HS-27A (cell line): ENCODE data around the gene ESPL1.
"Not testable (repeated sequence)": the region's sequence is repeated elsewhere in the genome, so short reads cannot be mapped to it uniquely, and the experiment has no call there.

Experiments
- DNase-seq: peaks from one replicate; pipeline ENCODE4 v3.0.0-alpha.2; 2012; ENCODE audit warnings: low read depth, missing footprints

Gene ESPL1

GRCh38 chr12:53299454-53300180, 31.5 kb downstream of the ESPL1 start, which contains the start of gene MYG1:
Gene MYG1, plus strand, starts transcription at chr12:53299695. Its CDS starts 43 bp downstream, at chr12:53299738.
- peak; percentile 60 for DNase-seq

- no peak for DNase-seq
These were observed 32.1 kb downstream of the ESPL1 start for GRCh38 chr12:53300187-53300586.

GRCh38 chr12:53302903-53303302, 34.8 kb downstream of the ESPL1 start:
- no peak for DNase-seq

- no peak for DNase-seq
These were observed 38.7 kb downstream of the ESPL1 start for GRCh38 chr12:53306826-53307225.

GRCh38 chr12:53308276-53308675, 40.2 kb downstream of the ESPL1 start:
- DNase-seq, result no peak

- no peak for DNase-seq
These were observed 45.9 kb downstream of the ESPL1 start for GRCh38 chr12:53313996-53314395.

GRCh38 chr12:53320352-53321195, 52.5 kb downstream of the ESPL1 start:
- DNase-seq, result no peak

GRCh38 chr12:53324113-53324778, 56.1 kb downstream of the ESPL1 start:
- no peak for DNase-seq

GRCh38 chr12:53324779-53325510, 56.8 kb downstream of the ESPL1 start:
- DNase-seq, result peak; percentile 81

- no peak for DNase-seq
These were observed 57.5 kb downstream of the ESPL1 start for GRCh38 chr12:53325511-53326061.

GRCh38 chr12:53326460-53327185, 58.5 kb downstream of the ESPL1 start:
- DNase-seq, result no peak

- no peak for DNase-seq
These were observed 59.4 kb downstream of the ESPL1 start for GRCh38 chr12:53327435-53328042.

- DNase-seq, result no peak
These were observed 59.9 kb downstream of the ESPL1 start for GRCh38 chr12:53328043-53328435.

- no peak for DNase-seq
These were observed 62.6 kb downstream of the ESPL1 start for GRCh38 chr12:53330671-53331070.

GRCh38 chr12:53332339-53332738, 64.2 kb downstream of the ESPL1 start:
- not testable (repeated sequence) for DNase-seq

GRCh38 chr12:53332744-53333143, 64.6 kb downstream of the ESPL1 start:
- DNase-seq, result no peak

GRCh38 chr12:53333289-53333688, 65.2 kb downstream of the ESPL1 start:
- DNase-seq, result no peak

- no peak for DNase-seq
These were observed 65.7 kb downstream of the ESPL1 start for GRCh38 chr12:53333845-53334244.

GRCh38 chr12:53334822-53335221, 66.7 kb downstream of the ESPL1 start:
- no peak for DNase-seq

GRCh38 chr12:53336181-53336681, 68.1 kb downstream of the ESPL1 start, which contains the start of gene SP7:
Gene SP7, minus strand, starts transcription at chr12:53336354. Its CDS starts 708 bp downstream, at chr12:53335646.
- DNase-seq, result no peak
